Stimulated activated CD8-positive, alpha-beta memory T cell treated with anti-CD3 and anti-CD28 coated beads, Interleukin-7, amount 100 ng/mL, for 48 hours (primary cell): ENCODE data around the gene GP9.

Source experiments
- DNase-seq, 2 donors: peaks; one replicate each; pipeline ENCODE4 v3.0.0-alpha.2; 2020; ENCODE audit warnings: low read depth in 1 of 2; ENCODE audit errors: extremely low read depth in 1 of 2

Gene GP9

GRCh38 chr3:129027544-129027880 lies 33.1 kb upstream of the GP9 start:
- DNase-seq: no peak

GRCh38 chr3:129028866-129029265 lies 31.7 kb upstream of the GP9 start:
- DNase-seq: no peak

GRCh38 chr3:129030611-129031010 lies 30.0 kb upstream of the GP9 start:
- DNase-seq: no peak

GRCh38 chr3:129031476-129032215 lies 28.9 kb upstream of the GP9 start:
- DNase-seq: no peak

- DNase-seq: no peak
These were observed 27.9 kb upstream of the GP9 start for GRCh38 chr3:129032716-129033115.

GRCh38 chr3:129033151-129033550 lies 27.4 kb upstream of the GP9 start:
- no peak for DNase-seq

GRCh38 chr3:129033633-129034321 lies 26.8 kb upstream of the GP9 start:
- no peak for DNase-seq

- no peak for DNase-seq
These were observed 25.9 kb upstream of the GP9 start for GRCh38 chr3:129034642-129035041.

- no peak for DNase-seq
These were observed 25.0 kb upstream of the GP9 start for GRCh38 chr3:129035360-129036221.

- no peak for DNase-seq
These were observed 24.1 kb upstream of the GP9 start for GRCh38 chr3:129036222-129037092.

GRCh38 chr3:129037093-129037419 lies 23.5 kb upstream of the GP9 start:
- no peak for DNase-seq

GRCh38 chr3:129038121-129038855 lies 22.3 kb upstream of the GP9 start:
- DNase-seq: no peak

- DNase-seq: no peak
These were observed 21.1 kb upstream of the GP9 start for GRCh38 chr3:129039271-129040038.

- no peak for DNase-seq
These were observed 20.6 kb upstream of the GP9 start for GRCh38 chr3:129040039-129040336.

- no peak for DNase-seq
These were observed 19.8 kb upstream of the GP9 start for GRCh38 chr3:129040579-129041300.

- no peak for DNase-seq
These were observed 14.9 kb upstream of the GP9 start for GRCh38 chr3:129045675-129046036.

GRCh38 chr3:129046037-129046731 lies 14.4 kb upstream of the GP9 start:
- no peak for DNase-seq

- DNase-seq: no peak
These were observed 13.6 kb upstream of the GP9 start for GRCh38 chr3:129046732-129047552.
